GM21786 (cell line): Measurements from ENCODE around the gene SPNS2.

Source experiments
- ATAC-seq: cut with Tn5 transposase; IDR thresholded peaks from one replicate; pipeline ENCODE4 v1.9.1; 2021; ENCODE audit not compliant: unreplicated experiment

The SPNS2 gene

GRCh38 chr17:4536742-4537411, 38.2 kb downstream of the SPNS2 start:
- ATAC-seq, result no peak

GRCh38 chr17:4537451-4538235, 39.0 kb downstream of the SPNS2 start:
- no peak for ATAC-seq

- no peak for ATAC-seq
Observed at GRCh38 chr17:4538236-4539002, 39.7 kb downstream of the SPNS2 start.

- ATAC-seq, result no peak
Observed at GRCh38 chr17:4539025-4539424, 40.3 kb downstream of the SPNS2 start.

GRCh38 chr17:4539576-4540223, 41.0 kb downstream of the SPNS2 start:
- no peak for ATAC-seq

GRCh38 chr17:4540224-4540651, 41.6 kb downstream of the SPNS2 start:
- ATAC-seq, result no peak

GRCh38 chr17:4540687-4541327, 42.1 kb downstream of the SPNS2 start:
- ATAC-seq, result no peak

GRCh38 chr17:4541328-4542002, 42.8 kb downstream of the SPNS2 start:
- ATAC-seq, result no peak

- no peak for ATAC-seq
Observed at GRCh38 chr17:4542003-4542725, 43.5 kb downstream of the SPNS2 start.

GRCh38 chr17:4542726-4543191, 44.1 kb downstream of the SPNS2 start:
- ATAC-seq, result no peak

- ATAC-seq, result no peak
Observed at GRCh38 chr17:4543557-4544026, 44.9 kb downstream of the SPNS2 start.

GRCh38 chr17:4544135-4544950, 45.7 kb downstream of the SPNS2 start:
- no peak for ATAC-seq

GRCh38 chr17:4544951-4545216, 46.2 kb downstream of the SPNS2 start:
- ATAC-seq, result no peak

- ATAC-seq, result no peak
Observed at GRCh38 chr17:4545217-4545951, 46.7 kb downstream of the SPNS2 start.

- ATAC-seq, result no peak
Observed at GRCh38 chr17:4547118-4547906, 48.6 kb downstream of the SPNS2 start.

- ATAC-seq, result no peak
Observed at GRCh38 chr17:4548061-4548461, 49.4 kb downstream of the SPNS2 start.
